Vagina (tissue), 2 donors: ENCODE results near the gene SLC39A9. TPM values are rescaled to one million over a fixed set of nuclear protein-coding genes. Genes with fewer than 3 reads are reported as not detected.

ENCODE experiments used
- DNase-seq, 2 donors: peaks; one replicate each; pipeline ENCODE4 v3.0.0-alpha.2; 2017; ENCODE audit errors: extremely low spot score in 2 of 2
- H3K27ac ChIP-seq: fragments of 200-600 bp; sonication (generic); one replicate; pipeline ENCODE4 v1.5.1; 2019
- H3K27me3 ChIP-seq: fragments of 200-600 bp; sonication (generic); one replicate; pipeline ENCODE4 v1.5.1; 2019
- H3K36me3 ChIP-seq, 2 donors: fragments of 200-600 bp; sonication (generic); one replicate each; pipeline ENCODE4 v1.5.1; 2017 to 2019
- H3K4me1 ChIP-seq: fragments of 200-600 bp; sonication (generic); one replicate; pipeline ENCODE4 v1.5.1; 2019
- H3K4me3 ChIP-seq, 2 donors: fragments of 200-600 bp; sonication (generic); 1 replicate in 1 of 2; 2 replicates in 1 of 2; pipeline ENCODE4 v1.5.1; 2016 to 2019
- H3K9me3 ChIP-seq: fragments of 200-600 bp; sonication (generic); one replicate; pipeline ENCODE4 v1.5.1; 2019
- CTCF ChIP-seq, 3 experiments: fragments of 450-650 bp in 2 of 3; fragments of 200-600 bp in 1 of 3; sonication (generic) in 1 of 3; IDR thresholded peaks; one replicate each; pipeline ENCODE4 v1.5.1; 2017 to 2019; ENCODE audit warnings: antibody characterized with exemption in 3 of 3, mild to moderate bottlenecking in 2 of 3, moderate library complexity in 2 of 3
- POLR2A ChIP-seq, 2 donors: fragments of 450-650 bp; IDR thresholded peaks; one replicate each; pipeline ENCODE4 v1.6.1; 2017; ENCODE audit warnings: antibody characterized with exemption in 2 of 2, mild to moderate bottlenecking in 2 of 2, moderate library complexity in 2 of 2
- POLR2AphosphoS5 ChIP-seq, 2 donors: sonication (generic); formaldehyde crosslinking; IDR thresholded peaks; one replicate each; pipeline ENCODE4 v1.9.0; 2017; ENCODE audit warnings: antibody characterized with exemption in 2 of 2, mild to moderate bottlenecking in 2 of 2, low read depth in 1 of 2; ENCODE audit not compliant: insufficient read depth in 1 of 2
- intact Hi-C: fragments of 100-400 bp; cut with DNase I; formaldehyde crosslinking; loops from one replicate; pipeline ENCODE4 v1.15.1; 2023
- total RNA-seq: library from RNA; depleted of rRNA; stranded (reverse); fragments of >200 nt; gene quantifications from one replicate; pipeline ENCODE4 v1.2.3, GENCODE V29; 2016

SLC39A9 gene
- total RNA-seq, 1 donor from 2014 or later = 46.7 TPM

DNA sequence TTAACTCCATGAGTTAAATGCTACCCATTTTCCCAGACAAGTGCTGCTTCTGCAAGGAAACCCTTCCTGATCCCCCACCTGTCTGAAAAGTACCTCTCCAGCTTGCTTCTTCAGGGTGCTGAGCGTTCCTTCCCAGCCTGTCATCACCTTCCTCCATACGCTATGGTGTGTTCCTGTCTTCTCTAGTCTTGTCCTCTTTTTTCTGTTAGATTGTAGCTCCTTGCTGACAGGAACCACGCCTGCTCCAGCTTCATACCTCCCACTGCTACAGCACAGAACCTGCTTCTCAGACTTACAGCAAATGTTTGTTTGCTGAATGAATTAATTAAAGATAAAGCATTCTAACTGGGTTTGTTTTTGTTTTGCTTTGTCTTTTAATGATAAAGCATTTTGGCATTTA is 39.5 kb upstream of the SLC39A9 start:
- Histone ChIP-seq H3K4me1 (peaks cover 34% of the 10 kb centered on the region), H3K27ac (no peak overlapping the region), H3K36me3 (no peaks in the 10 kb centered on the region), H3K27me3 (no peaks in the 10 kb centered on the region), H3K9me3 (no peaks in the 10 kb centered on the region), H3K4me3 (no peak overlapping the region)
- no peak for DNase-seq
- intact Hi-C loops = loop anchor here (10.0 kb wide), 1 partner anchor 94 kb away; the partner anchor contains the start of gene GALNT16
- TF ChIP-seq CTCF (IDR thresholded peaks at IDR 0.05) (no peak), POLR2AphosphoS5 (IDR thresholded peaks at IDR 0.05; ENCODE audit: insufficient read depth in 1 of 2, low read depth in 1 of 2) (no peak), POLR2A (IDR thresholded peaks at IDR 0.05) (no peak)

GRCh38 chr14:69360438-69361108 is 37.9 kb upstream of the SLC39A9 start:
- DNase-seq = no peak
- Histone ChIP-seq H3K27me3 (no peaks in the 10 kb centered on the region), H3K4me3 (no peak overlapping the region), H3K36me3 (no peaks in the 10 kb centered on the region), H3K27ac (no peak overlapping the region), H3K9me3 (no peaks in the 10 kb centered on the region), H3K4me1 (peaks cover 18% of the 10 kb centered on the region)
- no peak for TF ChIP-seq POLR2A (IDR thresholded peaks at IDR 0.05)
- TF ChIP-seq POLR2AphosphoS5 (IDR thresholded peaks at IDR 0.05; ENCODE audit: insufficient read depth in 1 of 2, low read depth in 1 of 2) = no peak
- TF ChIP-seq CTCF (IDR thresholded peaks at IDR 0.05) = no peak
- intact Hi-C loops = loop anchor here (10.0 kb wide), 1 partner anchor 116 kb away; no protein-coding TSS in a partner anchor

DNA sequence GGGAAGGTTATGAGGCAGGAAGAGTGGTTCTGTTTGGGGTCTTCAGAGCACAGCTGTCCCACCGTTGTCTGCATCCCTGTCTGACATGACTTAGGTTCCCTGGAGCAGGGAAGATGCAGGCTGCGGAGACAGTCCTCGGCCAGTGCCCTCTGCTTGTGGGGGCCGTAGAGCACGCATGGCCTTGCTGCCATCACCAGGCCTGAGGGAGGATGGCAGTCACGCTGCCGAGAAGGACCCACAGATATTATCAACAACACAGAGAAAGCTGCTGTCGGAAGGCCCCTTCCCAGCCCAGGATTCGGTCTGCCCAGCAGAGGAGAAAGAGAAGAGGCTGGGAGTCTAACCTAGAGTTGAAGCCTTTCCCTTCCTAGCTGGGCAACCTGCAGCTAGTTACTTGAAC is 35.4 kb upstream of the SLC39A9 start:
- TF ChIP-seq CTCF (IDR thresholded peaks at IDR 0.05) (no peak), POLR2AphosphoS5 (IDR thresholded peaks at IDR 0.05; ENCODE audit: insufficient read depth in 1 of 2, low read depth in 1 of 2) (no peak), POLR2A (IDR thresholded peaks at IDR 0.05) (no peak)
- Histone ChIP-seq H3K4me3 (no peak overlapping the region), H3K27ac (no peak overlapping the region), H3K9me3 (no peaks in the 10 kb centered on the region), H3K36me3 (no peaks in the 10 kb centered on the region), H3K27me3 (no peaks in the 10 kb centered on the region), H3K4me1 (no peaks in the 10 kb centered on the region)
- intact Hi-C loops = loop anchor here (10.0 kb wide), 1 partner anchor 118 kb away; no protein-coding TSS in a partner anchor
- no peak for DNase-seq

DNA sequence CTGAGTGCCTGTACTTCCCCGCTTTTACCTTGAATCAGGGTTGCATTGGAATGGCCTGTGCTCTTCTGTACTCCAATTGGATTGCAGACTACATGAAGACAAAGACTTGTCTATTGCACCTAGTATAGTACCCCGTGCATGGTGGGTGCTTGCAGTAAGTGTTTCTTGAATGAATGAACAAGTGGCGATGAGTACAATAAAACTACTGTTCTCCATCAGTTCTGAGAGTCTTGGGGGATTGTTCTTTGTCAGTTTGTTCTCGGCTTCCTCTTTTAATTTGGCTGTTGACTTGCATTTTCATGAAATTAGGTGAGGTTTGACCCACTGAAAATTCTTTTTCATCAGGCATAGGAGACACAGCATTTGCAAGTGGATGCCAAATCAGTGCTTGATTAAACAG is 34.5 kb upstream of the SLC39A9 start:
- H3K4me3 ChIP-seq = no peak overlapping the region
- no peak for TF ChIP-seq POLR2AphosphoS5 (IDR thresholded peaks at IDR 0.05; ENCODE audit: insufficient read depth in 1 of 2, low read depth in 1 of 2)
- no peak for TF ChIP-seq POLR2A (IDR thresholded peaks at IDR 0.05)
- TF ChIP-seq CTCF (IDR thresholded peaks at IDR 0.05) = no peak
- no peaks in the 10 kb centered on the region for H3K4me1 ChIP-seq
- no peaks in the 10 kb centered on the region for H3K36me3 ChIP-seq
- intact Hi-C loops = loop anchor here (10.0 kb wide), 1 partner anchor 119 kb away; no protein-coding TSS in a partner anchor
- no peak overlapping the region for H3K27ac ChIP-seq
- H3K9me3 ChIP-seq = no peaks in the 10 kb centered on the region
- H3K27me3 ChIP-seq = no peaks in the 10 kb centered on the region
- DNase-seq = no peak

DNA sequence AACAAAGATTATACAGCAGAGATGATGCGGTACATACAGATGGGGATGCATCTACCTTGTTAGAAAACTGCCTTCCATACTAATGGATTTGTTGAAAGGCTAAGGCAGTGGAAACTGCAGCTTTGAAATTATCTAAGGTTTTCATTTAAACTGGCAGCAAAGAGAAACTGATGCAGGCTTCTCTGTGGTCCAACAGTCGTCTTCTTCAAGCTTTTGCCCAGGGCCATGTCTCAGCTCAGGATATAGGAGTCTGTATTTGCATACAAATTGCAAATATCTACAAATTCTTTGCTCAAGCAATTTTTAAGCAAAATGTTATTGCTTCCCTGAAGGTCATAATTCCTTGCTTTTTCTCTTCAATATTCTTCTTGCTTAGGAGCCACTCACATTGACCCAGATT is 34.1 kb upstream of the SLC39A9 start:
- Histone ChIP-seq H3K36me3 (no peaks in the 10 kb centered on the region), H3K27ac (no peak overlapping the region), H3K27me3 (no peaks in the 10 kb centered on the region), H3K4me1 (no peaks in the 10 kb centered on the region), H3K4me3 (no peak overlapping the region), H3K9me3 (no peaks in the 10 kb centered on the region)
- DNase-seq = no peak
- no peak for TF ChIP-seq POLR2A (IDR thresholded peaks at IDR 0.05)
- TF ChIP-seq POLR2AphosphoS5 (IDR thresholded peaks at IDR 0.05; ENCODE audit: insufficient read depth in 1 of 2, low read depth in 1 of 2) = no peak
- no peak for TF ChIP-seq CTCF (IDR thresholded peaks at IDR 0.05)
- intact Hi-C loops = loop anchor here (10.0 kb wide), 1 partner anchor 120 kb away; no protein-coding TSS in a partner anchor
